Activated CD8-positive, alpha-beta T cell treated with anti-CD3 and anti-CD28 coated beads for 36 hours (primary cell): ENCODE data around the gene HACL1. TPM values are rescaled to one million over a fixed set of nuclear protein-coding genes. Genes with fewer than 3 reads are reported as not detected.
A peak's percentile ranks its signal among the peaks of the same experiment; 100 is the strongest.

Experiments used
- ATAC-seq: fragments of 200-7000 bp; cut with Tn5 transposase; one replicate; pipeline ENCODE4 v1.10.0; 2021; ENCODE audit warnings: mild to moderate bottlenecking, moderate library complexity
- CTCF ChIA-PET: fragments of 350-600 bp; sonication (Branson Sonifier 250); formaldehyde crosslinking; loops from one replicate; lab custom pipeline; 2021; ENCODE audit warnings: antibody characterized with exemption; lab: Charles Lee
- POLR2A ChIA-PET: fragments of 350-600 bp; sonication (Branson Sonifier 250); formaldehyde crosslinking; loops from one replicate; lab custom pipeline; 2021; ENCODE audit warnings: antibody characterized with exemption; lab: Charles Lee
- DNase-seq: peaks from one replicate; pipeline ENCODE4 v3.0.0-alpha.2; 2020
- H3K27ac Mint-ChIP-seq: one replicate; pipeline ENCODE4 v1.8.0; 2021; ENCODE audit warnings: mild to moderate bottlenecking, mixed read lengths
- H3K27me3 Mint-ChIP-seq: one replicate; pipeline ENCODE4 v1.8.0; 2021; ENCODE audit warnings: mixed read lengths
- H3K36me3 Mint-ChIP-seq: one replicate; pipeline ENCODE4 v1.8.0; 2021; ENCODE audit warnings: low read depth, mixed read lengths
- H3K4me1 Mint-ChIP-seq: one replicate; pipeline ENCODE4 v1.8.0; 2021; ENCODE audit warnings: low read depth, mixed read lengths
- H3K4me3 Mint-ChIP-seq: one replicate; pipeline ENCODE4 v1.8.0; 2021; ENCODE audit warnings: mild to moderate bottlenecking, moderate library complexity, mixed read lengths
- H3K9me3 Mint-ChIP-seq: one replicate; pipeline ENCODE4 v1.8.0; 2021; ENCODE audit warnings: mixed read lengths
- CTCF ChIP-seq: fragments of 200-600 bp; IDR thresholded peaks from one replicate; pipeline ENCODE4 v1.8.0; 2022; ENCODE audit warnings: antibody characterized with exemption, mild to moderate bottlenecking
- intact Hi-C: fragments of 100-400 bp; cut with micrococcal nuclease; formaldehyde crosslinking; loops from one replicate; pipeline ENCODE4 v1.10.0; 2022
- total RNA-seq, 2 experiments: library from RNA; stranded (reverse); gene quantifications; one replicate each; pipeline ENCODE4 v1.2.3, GENCODE V29; 2021

Gene HACL1
- total RNA-seq, 2 experiments from 2014 or later, result 23.6 to 32.0 TPM

GRCh38 chr3:15522016-15522415, 79.4 kb downstream of the HACL1 start:
- Mint-ChIP-seq H3K9me3 (no peaks in the 10 kb centered on the region), H3K4me1 (peaks cover 17% of the 10 kb centered on the region), H3K4me3 (no peak overlapping the region), H3K27me3 (peaks cover 5% of the 10 kb centered on the region), H3K27ac (no peak overlapping the region), H3K36me3 (no peaks in the 10 kb centered on the region)
- no peak for TF ChIP-seq CTCF
- intact Hi-C loops, result no loop called here
- CTCF ChIA-PET, result interaction anchor here (1.3 to 2.1 kb wide), 4 partner anchors 9 to 117 kb away, joined by 3 to 5 read pairs (median 4); no protein-coding TSS in a partner anchor
- DNase-seq (no peak), ATAC-seq (no peak)
- POLR2A ChIA-PET, result no interaction called here

GRCh38 chr3:15521573-15521965, 79.8 kb downstream of the HACL1 start, which contains the start of gene COLQ:
TSS of gene COLQ (minus strand) at chr3:15521706. CDS start at chr3:15521625, 81 bp downstream.
- Mint-ChIP-seq H3K4me3 (peak within 1 kb of the TSS; percentile 55), H3K27me3 (peaks cover 5% of the 10 kb centered on the region), H3K9me3 (no peaks in the 10 kb centered on the region), H3K36me3 (no peaks in the 10 kb centered on the region), H3K27ac (peak within 1 kb of the TSS; percentile 17), H3K4me1 (peaks cover 17% of the 10 kb centered on the region)
- DNase-seq (no peak), ATAC-seq (no peak)
- intact Hi-C loops, result no loop called here
- TF ChIP-seq CTCF, result no peak
- ChIA-PET POLR2A (no interaction called here), CTCF (interaction anchor here (1.3 to 2.1 kb wide), 4 partner anchors 10 to 116 kb away, joined by 3 to 5 read pairs (median 4); no protein-coding TSS in a partner anchor)

- Mint-ChIP-seq H3K27ac (peak overlapping the region; percentile 17), H3K4me3 (peak overlapping the region; percentile 55), H3K36me3 (no peaks in the 10 kb centered on the region), H3K9me3 (no peaks in the 10 kb centered on the region), H3K4me1 (peaks cover 17% of the 10 kb centered on the region), H3K27me3 (peaks cover 5% of the 10 kb centered on the region)
- no peak for TF ChIP-seq CTCF
- ATAC-seq, result no peak
- no peak for DNase-seq
- POLR2A ChIA-PET, result no interaction called here
- intact Hi-C loops, result no loop called here
- CTCF ChIA-PET, result interaction anchor here (1.3 to 2.6 kb wide), 5 partner anchors 9 to 116 kb away, joined by 3 to 9 read pairs (median 5); no protein-coding TSS in a partner anchor
Observed at GRCh38 chr3:15520804-15521572, 80.4 kb downstream of the HACL1 start.

GRCh38 chr3:15520185-15520584, 81.2 kb downstream of the HACL1 start:
- POLR2A ChIA-PET, result no interaction called here

More at GRCh38 chr3:15520185-15520584, 81.2 kb downstream of the HACL1 start:
- H3K4me1 Mint-ChIP-seq, result peaks cover 17% of the 10 kb centered on the region
- peak; percentile 86 for ATAC-seq
- H3K36me3 Mint-ChIP-seq, result no peaks in the 10 kb centered on the region
- no peaks in the 10 kb centered on the region for H3K9me3 Mint-ChIP-seq
- peak overlapping the region; percentile 55 for H3K4me3 Mint-ChIP-seq
- H3K27me3 Mint-ChIP-seq, result peaks cover 5% of the 10 kb centered on the region
- intact Hi-C loops, result no loop called here
- peak overlapping the region; percentile 70 for H3K27ac Mint-ChIP-seq
- CTCF ChIA-PET, result interaction anchor here (0.9 to 2.6 kb wide), 4 partner anchors 8 to 37 kb away, joined by 3 to 9 read pairs (median 4); no protein-coding TSS in a partner anchor
- no peak for TF ChIP-seq CTCF
- peak; percentile 60 for DNase-seq
